ENCODE measurements around the gene PC. TPM values are rescaled to one million over a fixed set of nuclear protein-coding genes. Genes with fewer than 3 reads are reported as not detected.

The PC gene
- total and polyA plus RNA-seq, 2 experiments from 2014 or later, result 18.3 to 21.7 TPM

- no peak for TF ChIP-seq ZNF462 (CRISPR knock-in tag; IDR thresholded peaks at IDR 0.05)
- TF ChIP-seq STAT1 (IDR thresholded peaks at IDR 0.05; ENCODE audit: unreplicated experiment), result no peak
- TF ChIP-seq CREB1 (CRISPR knock-in tag; IDR thresholded peaks at IDR 0.05; ENCODE audit: low read depth), result no peak
- TF ChIP-seq CTCF (conservative IDR thresholded peaks at IDR 0.05; ENCODE audit: low read depth in 2 of 2), result no peak
Observed at GRCh38 chr11:66909181-66909580, 49.0 kb downstream of the PC start (continued).

GRCh38 chr11:66907751-66908630 is 50.2 kb downstream of the PC start:
- H3K4me3 ChIP-seq, result no peak overlapping the region
- H3K27ac Mint-ChIP-seq, result no peak overlapping the region
- H3K27me3 Mint-ChIP-seq (ENCODE audit: insufficient read depth, low read depth, poor library complexity), result peaks cover 11% of the 10 kb centered on the region
- DNase-seq (ENCODE audit: low spot score) (no peak), ATAC-seq (no peak)
- no peak overlapping the region for H3K4me3 Mint-ChIP-seq
- no peaks in the 10 kb centered on the region for H3K79me2 ChIP-seq (replicated peaks; ENCODE audit: insufficient read depth)
- no peaks in the 10 kb centered on the region for H4K20me1 ChIP-seq (replicated peaks; ENCODE audit: insufficient read depth)
- no peaks in the 10 kb centered on the region for H3K36me3 ChIP-seq (ENCODE audit: insufficient read depth)
- no peak overlapping the region for H3K4me2 ChIP-seq
- H3K4me1 ChIP-seq (ENCODE audit: insufficient read depth), result peaks cover 25% of the 10 kb centered on the region
- no peak overlapping the region for H2AFZ ChIP-seq
- H3K27ac ChIP-seq (ENCODE audit: low read depth), result no peak overlapping the region
- H3K4me1 Mint-ChIP-seq, result peaks cover 52% of the 10 kb centered on the region
- H3K9me3 Mint-ChIP-seq, result no peaks in the 10 kb centered on the region
- no peaks in the 10 kb centered on the region for H3K27me3 ChIP-seq (ENCODE audit: insufficient read depth)
- H3K36me3 Mint-ChIP-seq (ENCODE audit: low read depth), result no peaks in the 10 kb centered on the region
- H3F3A ChIP-seq (replicated peaks; ENCODE audit: low read depth), result no peaks in the 10 kb centered on the region
- H3K9me2 ChIP-seq (ENCODE audit: insufficient read depth), result no peaks in the 10 kb centered on the region
- TF ChIP-seq CTCF (conservative IDR thresholded peaks at IDR 0.05; ENCODE audit: low read depth in 2 of 2) (no peak), JUNB (IDR thresholded peaks at IDR 0.05; ENCODE audit: unreplicated experiment) (no peak), EZH2 (IDR thresholded peaks at IDR 0.05; ENCODE audit: low read depth, unreplicated experiment) (no peak), CREB1 (CRISPR knock-in tag; IDR thresholded peaks at IDR 0.05; ENCODE audit: low read depth) (no peak), STAT1 (IDR thresholded peaks at IDR 0.05; ENCODE audit: unreplicated experiment) (no peak), EZH2phosphoT487 (IDR thresholded peaks at IDR 0.05; ENCODE audit: unreplicated experiment) (no peak), POLR2AphosphoS5 (IDR thresholded peaks at IDR 0.05; ENCODE audit: low read depth) (no peak), NANOG (IDR thresholded peaks at IDR 0.05; ENCODE audit: borderline replicate concordance) (no peak), ETS1 (IDR thresholded peaks at IDR 0.05) (no peak), ZNF114 (CRISPR knock-in tag; IDR thresholded peaks at IDR 0.05) (no peak), ZNF331 (CRISPR knock-in tag; IDR thresholded peaks at IDR 0.05; ENCODE audit: low read depth) (no peak)
